LNCAP (cell line): ENCODE results near the gene LAMB3.

Experiments used
- TF ChIP-seq, protein P1 (sequence below): fragments of 450-650 bp; IDR thresholded peaks from 2 replicates; pipeline ENCODE4 v1.5.1; 2017; ENCODE audit warnings: mild to moderate bottlenecking

LAMB3 gene

DNA sequence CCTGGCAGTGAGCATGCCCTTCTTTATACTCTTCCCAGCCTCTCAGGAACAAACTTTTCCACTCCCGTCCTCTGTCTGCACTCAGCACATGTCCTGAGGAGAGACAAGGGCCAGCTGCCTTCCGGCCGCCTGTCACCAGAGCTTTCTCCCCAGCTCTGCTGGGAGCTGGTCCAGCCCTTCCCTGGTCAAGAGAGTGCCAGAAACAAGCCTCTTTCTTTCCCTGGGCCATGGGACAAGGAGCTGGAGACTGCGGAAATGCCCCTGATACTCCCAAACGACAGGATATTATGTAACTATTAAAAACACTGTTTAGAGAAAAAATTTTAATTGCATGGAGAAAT, 10.4 kb downstream of the LAMB3 start:
- TF ChIP-seq, protein P1, sequence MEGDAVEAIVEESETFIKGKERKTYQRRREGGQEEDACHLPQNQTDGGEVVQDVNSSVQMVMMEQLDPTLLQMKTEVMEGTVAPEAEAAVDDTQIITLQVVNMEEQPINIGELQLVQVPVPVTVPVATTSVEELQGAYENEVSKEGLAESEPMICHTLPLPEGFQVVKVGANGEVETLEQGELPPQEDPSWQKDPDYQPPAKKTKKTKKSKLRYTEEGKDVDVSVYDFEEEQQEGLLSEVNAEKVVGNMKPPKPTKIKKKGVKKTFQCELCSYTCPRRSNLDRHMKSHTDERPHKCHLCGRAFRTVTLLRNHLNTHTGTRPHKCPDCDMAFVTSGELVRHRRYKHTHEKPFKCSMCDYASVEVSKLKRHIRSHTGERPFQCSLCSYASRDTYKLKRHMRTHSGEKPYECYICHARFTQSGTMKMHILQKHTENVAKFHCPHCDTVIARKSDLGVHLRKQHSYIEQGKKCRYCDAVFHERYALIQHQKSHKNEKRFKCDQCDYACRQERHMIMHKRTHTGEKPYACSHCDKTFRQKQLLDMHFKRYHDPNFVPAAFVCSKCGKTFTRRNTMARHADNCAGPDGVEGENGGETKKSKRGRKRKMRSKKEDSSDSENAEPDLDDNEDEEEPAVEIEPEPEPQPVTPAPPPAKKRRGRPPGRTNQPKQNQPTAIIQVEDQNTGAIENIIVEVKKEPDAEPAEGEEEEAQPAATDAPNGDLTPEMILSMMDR: no peak

DNA sequence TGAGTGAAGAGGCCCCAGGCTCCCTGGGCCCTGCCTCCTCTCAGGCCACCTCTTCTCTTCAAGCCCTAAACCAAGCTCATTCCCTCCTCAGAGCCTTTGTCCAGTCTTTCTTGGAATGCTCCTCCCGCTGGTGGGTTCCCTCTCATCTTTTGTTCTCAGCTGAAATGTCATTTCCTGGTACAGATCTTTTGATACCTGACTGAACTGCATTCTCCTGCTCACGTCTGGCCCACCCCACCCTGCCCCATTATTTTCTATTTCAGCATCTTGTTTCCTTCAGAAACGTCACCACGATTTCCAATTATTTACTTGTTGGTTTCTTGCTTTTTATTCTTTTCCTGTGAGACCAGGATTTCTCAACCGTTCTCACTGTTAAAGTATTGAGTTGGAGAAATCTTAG, 16.4 kb downstream of the LAMB3 start:
- TF ChIP-seq, protein P1: no peak

DNA sequence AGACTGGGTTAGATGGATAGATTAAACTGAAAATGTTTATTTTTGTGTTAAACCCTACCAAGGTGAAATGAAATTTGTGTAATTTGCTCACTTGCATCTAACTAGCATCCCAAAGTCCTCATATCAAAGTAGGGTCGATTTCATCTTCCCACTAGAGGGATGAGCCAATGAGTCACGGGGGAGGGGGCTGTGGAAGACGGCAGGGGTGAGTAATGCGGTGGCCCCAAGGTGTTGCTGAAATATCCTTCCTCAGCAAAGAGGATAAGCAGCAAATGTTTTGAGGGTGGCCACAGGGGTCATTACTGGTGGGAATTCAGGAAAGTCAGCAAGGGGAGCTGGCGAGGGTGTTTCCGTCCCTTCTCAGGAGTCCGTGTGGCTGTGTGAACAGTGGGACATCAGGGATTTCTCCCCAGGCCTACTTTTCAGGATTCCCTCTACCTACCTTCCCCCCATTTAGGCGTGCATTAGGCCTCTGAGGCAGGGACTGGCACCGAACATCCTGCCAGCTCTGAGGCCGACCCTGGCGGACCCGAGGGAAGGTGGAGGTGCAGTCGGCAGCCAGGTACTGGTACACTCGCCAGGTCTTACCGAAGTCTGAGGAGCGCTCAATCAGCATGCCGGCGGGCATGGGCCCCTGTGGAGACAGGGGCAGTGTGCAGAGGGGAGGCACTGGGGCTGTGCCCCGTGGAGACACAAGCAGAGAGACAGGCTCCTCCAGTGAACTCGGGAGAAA, 18.1 kb downstream of the LAMB3 start:
- TF ChIP-seq, protein P1: no peak

DNA sequence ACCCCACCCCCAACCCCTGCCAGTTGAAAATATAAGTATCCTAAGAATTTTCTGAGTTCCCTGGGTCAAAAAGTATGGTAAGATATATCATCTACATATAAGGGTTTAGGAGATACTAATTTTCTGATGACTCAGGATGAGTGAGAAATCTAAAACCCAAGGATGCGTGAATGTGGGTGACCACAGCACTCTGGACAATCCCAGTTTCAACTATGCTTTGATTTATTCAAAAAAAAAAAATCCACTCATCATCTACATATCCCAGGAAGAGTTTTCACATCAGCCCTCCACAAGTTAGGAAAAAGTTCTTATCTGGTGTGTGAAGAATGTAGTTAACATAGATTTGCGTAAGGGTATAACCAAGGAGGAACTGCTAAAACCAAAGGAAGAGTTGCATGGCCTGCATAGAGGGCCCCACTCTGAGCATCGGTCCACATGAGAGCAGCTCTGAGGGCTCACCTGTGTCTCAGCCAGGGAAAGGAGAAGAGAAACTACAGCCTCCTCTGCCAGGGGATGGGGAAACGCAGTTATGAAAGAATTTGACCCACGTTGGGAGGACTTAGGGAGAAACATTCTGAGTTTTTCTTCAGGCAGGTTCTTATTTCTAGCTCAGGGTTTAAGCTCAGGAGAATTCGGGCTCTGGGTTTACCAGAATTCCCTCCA, 18.8 kb downstream of the LAMB3 start:
- TF ChIP-seq, protein P1: no peak

DNA sequence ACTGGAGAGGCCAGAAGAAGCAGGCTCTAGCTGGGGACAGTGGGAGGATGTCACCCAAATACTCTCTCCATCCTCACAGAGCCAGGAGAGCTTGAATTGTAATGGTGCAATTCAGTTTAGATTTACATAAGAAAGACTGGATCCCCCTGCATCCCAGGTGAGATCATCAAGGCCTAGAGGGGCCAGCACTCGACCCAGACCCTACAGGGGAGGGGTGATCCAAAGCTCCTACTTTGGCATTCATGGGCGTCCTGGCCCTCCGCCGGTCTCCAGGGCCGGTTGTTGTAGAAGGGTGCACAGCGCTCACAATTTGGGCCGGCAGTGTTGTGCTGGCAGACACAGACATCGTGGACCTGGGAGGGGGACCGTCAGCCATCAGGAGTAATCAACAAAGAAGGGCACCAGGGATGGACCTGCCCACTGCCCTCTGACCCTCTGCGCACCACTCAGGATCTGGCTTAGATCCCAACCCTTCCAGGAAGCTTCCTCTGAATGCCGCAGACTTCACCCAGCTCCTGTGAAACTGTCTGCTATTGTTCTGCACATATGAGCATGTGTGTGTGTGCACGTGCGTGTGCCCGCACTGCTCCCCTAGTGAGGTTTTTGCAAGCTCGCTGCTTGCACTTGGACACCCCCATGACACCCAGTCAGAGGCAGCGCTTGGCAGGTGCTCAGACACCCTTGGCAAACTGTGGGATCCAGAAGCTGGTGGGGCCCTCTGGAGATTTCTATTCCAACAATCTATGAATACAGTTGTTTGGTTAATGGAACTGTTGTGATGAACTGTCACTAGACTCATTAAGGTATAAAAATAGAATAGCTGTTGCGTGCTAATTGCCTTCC, 21.6 kb downstream of the LAMB3 start:
- TF ChIP-seq, protein P1: no peak

DNA sequence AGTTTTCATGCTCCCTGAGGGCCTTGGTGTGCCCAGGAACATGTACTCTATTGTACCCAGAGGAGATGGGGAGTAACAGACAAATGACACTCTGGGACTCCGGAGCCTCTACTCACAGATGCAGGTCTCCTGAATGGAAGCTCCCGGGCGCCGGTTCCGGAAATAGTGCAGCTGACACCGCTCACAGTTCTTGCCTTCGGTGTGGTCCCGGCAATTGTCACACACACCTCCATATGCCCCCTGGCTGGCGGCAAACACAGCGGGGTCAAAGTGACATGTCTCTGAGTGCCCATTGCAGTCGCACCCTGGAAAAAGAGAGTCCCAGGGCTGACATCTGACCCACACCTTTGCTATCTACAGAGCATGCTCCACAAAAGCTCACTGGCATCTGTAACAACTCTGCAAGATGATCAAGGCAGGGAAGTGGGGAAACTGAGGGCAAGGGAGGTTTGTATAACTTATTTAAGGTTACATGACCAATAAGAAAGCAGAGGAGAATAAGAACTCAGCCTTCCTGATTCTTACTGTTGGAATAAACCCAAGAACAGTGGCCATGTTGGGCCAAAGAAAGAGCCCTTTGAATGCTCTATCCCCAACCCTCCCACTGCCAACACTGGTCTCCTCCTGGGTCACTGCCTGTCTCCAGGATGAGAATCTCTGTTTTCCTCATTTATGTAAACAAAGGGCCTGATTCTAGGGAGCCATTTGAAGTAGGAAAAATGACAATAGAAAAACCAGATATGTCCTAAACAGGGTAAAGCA, 22.4 kb downstream of the LAMB3 start:
- TF ChIP-seq, protein P1: no peak
